K562 (cell line): Measurements from ENCODE around the gene ANO7. TPM values are rescaled to one million over a fixed set of nuclear protein-coding genes. Genes with fewer than 3 reads are reported as not detected.

ENCODE experiments used
- CEBPG ChIP-seq, 3 experiments: fragments of 200-800 bp in 1 of 3; sonication (Bioruptor generic) in 1 of 3; sonication (generic) in 1 of 3; formaldehyde crosslinking in 1 of 3; IDR thresholded peaks in 2 of 3; conservative IDR thresholded peaks in 1 of 3; 2 replicates each; pipeline versions ENCODE4 v1.6.1 to v1.8.0; 2016 to 2022; ENCODE audit warnings: missing compliant biosample characterization in 2 of 3, missing genetic modification characterization in 2 of 3, mild to moderate bottlenecking in 1 of 3, missing genetic modification reagents in 1 of 3
- DACH1 ChIP-seq: fragments of 450-650 bp; IDR thresholded peaks from 2 replicates; pipeline ENCODE4 v1.6.1; 2018; ENCODE audit not compliant: partially characterized antibody
- ETV1 ChIP-seq: fragments of 450-650 bp; conservative IDR thresholded peaks from 2 replicates; pipeline ENCODE4 v1.6.1; 2016; ENCODE audit warnings: missing genetic modification characterization, control low read depth, low read depth, missing compliant biosample characterization
- GABPA ChIP-seq: fragments of 200-800 bp; sonication (Bioruptor generic); conservative IDR thresholded peaks from 2 replicates; pipeline ENCODE4 v1.6.1; 2016; ENCODE audit warnings: low read depth, missing genetic modification characterization, missing compliant biosample characterization
- GABPB2 ChIP-seq: fragments of 250-450 bp; sonication (Bioruptor Pico); conservative IDR thresholded peaks from 2 replicates; pipeline ENCODE4 v1.5.1; 2021; ENCODE audit warnings: mild to moderate bottlenecking
- GTF2F1 ChIP-seq: IDR thresholded peaks from 2 replicates; pipeline ENCODE4 v1.6.1; 2011; ENCODE audit warnings: low read depth, low read length, improper control_type of control experiment
- HDAC1 ChIP-seq, 2 experiments: fragments of 450-650 bp; IDR thresholded peaks; 2 replicates each; pipeline ENCODE4 v1.6.1; 2016 to 2017; ENCODE audit warnings: inconsistent platforms in 1 of 2, mild to moderate bottlenecking in 1 of 2, moderate library complexity in 1 of 2
- IRF2 ChIP-seq: sonication (generic); formaldehyde crosslinking; IDR thresholded peaks from 2 replicates; pipeline ENCODE4 v1.8.1; 2022; ENCODE audit warnings: mild to moderate bottlenecking, missing genetic modification reagents
- MTA1 ChIP-seq: fragments of 450-650 bp; IDR thresholded peaks from 2 replicates; pipeline ENCODE4 v1.6.1; 2017; ENCODE audit warnings: borderline replicate concordance
- MYNN ChIP-seq, 2 experiments: sonication (generic); formaldehyde crosslinking in 1 of 2; IDR thresholded peaks; 2 replicates each; pipeline versions ENCODE4 v1.5.0 to v1.6.1; 2016 to 2020; ENCODE audit warnings: antibody characterized with exemption in 1 of 2, missing genetic modification reagents in 1 of 2
- PHF8 ChIP-seq: fragments of 200-600 bp; sonication (generic); IDR thresholded peaks from 2 replicates; pipeline ENCODE4 v1.6.1; 2012; ENCODE audit warnings: mixed run types, mild to moderate bottlenecking, inconsistent platforms, low read length, moderate library complexity, borderline replicate concordance
- PTRF ChIP-seq: fragments of 450-650 bp; IDR thresholded peaks from 2 replicates; pipeline ENCODE4 v1.6.1; 2016; ENCODE audit warnings: mild to moderate bottlenecking, missing genetic modification characterization, missing compliant biosample characterization
- SAFB ChIP-seq: fragments of 200-400 bp; formaldehyde crosslinking; IDR thresholded peaks from 2 replicates; pipeline ENCODE4 v1.6.1; 2017; ENCODE audit warnings: low read depth, low read length, borderline replicate concordance
- TBL1XR1 ChIP-seq, 2 experiments: IDR thresholded peaks; 2 replicates each; pipeline ENCODE4 v1.6.1; 2012; ENCODE audit warnings: improper control_type of control experiment in 2 of 2, low read length in 2 of 2, mild to moderate bottlenecking in 1 of 2
- TCF7 ChIP-seq: sonication (generic); IDR thresholded peaks from 2 replicates; pipeline ENCODE4 v1.6.1; 2016; ENCODE audit warnings: antibody characterized with exemption, borderline replicate concordance
- ZEB2 ChIP-seq: fragments of 450-650 bp; IDR thresholded peaks from 2 replicates; pipeline ENCODE4 v1.6.1; 2016
- polyA plus RNA-seq, 8 experiments: library from polyadenylated mRNA; depleted of rRNA in 4 of 8; stranded (reverse) in 5 of 8; unstranded in 3 of 8; fragments of >200 nt; fragmentation: Nextera tagmentation in 2 of 8; fragmentation: Illumina TruSeq in 1 of 8; extraction: Ambion mirVana in 2 of 8; extraction: Trizol in 1 of 8; gene quantifications; 2 replicates each; pipeline versions ENCODE4 v1.2.1 to v1.2.3, GENCODE V29; 2011 to 2014; ENCODE audit warnings: inconsistent platforms in 1 of 8, missing spikeins in 1 of 8
- total RNA-seq, 7 experiments: library from RNA; depleted of rRNA in 6 of 7; stranded (reverse); fragments of >200 nt in 6 of 7; fragmentation: Illumina TruSeq in 2 of 7; extraction: Trizol in 2 of 7; gene quantifications; 2 replicates each; pipeline versions ENCODE4 v1.2.1 to v1.2.3, GENCODE V29; 2011 to 2021; ENCODE audit warnings: low replicate concordance in 1 of 7
- TF ChIP-seq, protein P1 (sequence below): fragments of 150-350 bp; conservative IDR thresholded peaks from 2 replicates; pipeline ENCODE4 v1.6.1; 2014; ENCODE audit warnings: low read length
- TF ChIP-seq, protein P2 (sequence below): fragments of 450-650 bp; IDR thresholded peaks from 2 replicates; pipeline ENCODE4 v1.6.1; 2016
- TF ChIP-seq, protein P3 (sequence below): IDR thresholded peaks from 2 replicates; pipeline ENCODE4 v1.6.1; 2012; ENCODE audit warnings: low read depth, low read length, improper control_type of control experiment, borderline replicate concordance
- TF ChIP-seq, protein P4 (sequence below): fragments of 250-450 bp; sonication (Bioruptor Pico); IDR thresholded peaks from 2 replicates; pipeline ENCODE4 v1.5.0; 2020; ENCODE audit warnings: mild to moderate bottlenecking, borderline replicate concordance

Gene ANO7
- total and polyA plus RNA-seq, 9 of the 15 experiments (the other 6 are each of a cell fraction or from before 2014, with no cell fraction given), result 0.28 to 5.1 (median 1.1) TPM

DNA sequence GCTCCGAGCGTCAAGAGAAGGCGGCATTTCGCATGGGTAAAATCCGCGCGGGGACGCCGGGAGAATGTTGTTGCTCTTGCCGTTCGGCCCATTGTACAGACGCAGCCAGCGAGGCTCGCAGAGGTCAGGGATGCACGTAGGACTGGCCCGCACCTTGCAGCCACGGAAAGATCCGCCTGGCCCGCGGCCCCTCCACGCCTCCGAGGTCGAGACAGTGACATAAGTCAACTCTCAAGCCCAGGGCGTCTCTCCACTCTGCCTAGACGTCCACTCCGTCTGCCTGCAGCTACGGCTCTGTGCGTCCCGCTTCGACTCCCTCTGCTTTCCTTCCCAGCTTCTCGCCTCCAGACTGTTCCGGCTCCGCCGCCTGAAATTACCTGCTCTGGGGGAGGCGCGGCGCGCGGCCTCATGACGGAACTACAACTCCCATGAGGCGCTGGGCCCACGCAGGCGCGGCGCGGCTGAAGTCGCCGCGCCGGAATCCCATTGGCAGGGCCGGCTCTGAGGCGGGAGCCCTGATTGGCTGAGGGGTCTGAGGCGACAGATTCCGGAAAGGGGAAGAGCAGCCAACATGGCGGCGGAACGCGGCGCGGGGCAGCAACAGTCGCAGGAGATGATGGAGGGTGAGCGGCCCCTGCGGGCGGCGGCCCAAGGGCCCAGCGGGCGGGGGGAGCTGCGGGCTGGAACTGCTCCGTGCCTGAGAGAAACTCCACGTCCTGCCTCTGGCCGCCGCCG lies 38.4 kb upstream of the ANO7 start, which contains the start of gene PPP1R7 (continued):
- TF ChIP-seq PHF8 (peak; percentile 83; the same call in 1 of the 2 replicates), SAFB (no peak), ZEB2 (no peak), GABPB2 (CRISPR knock-in tag) (no peak), GTF2F1 (no peak), GABPA (tag) (peak; percentile 70), TCF7 (no peak), MTA1 (peak; percentile 88), DACH1 (peak; percentile 16), TBL1XR1 (IDR thresholded peaks at IDR 0.05; ENCODE audit: low read length in 2 of 2) (no peak), HDAC1 (IDR thresholded peaks at IDR 0.05) (peak in 1 of 2 experiments; percentile 55; a peak in 2 of 4 replicates), IRF2 (CRISPR knock-in tag) (no peak), MYNN (IDR thresholded peaks at IDR 0.05) (no peak), MYNN (CRISPR knock-in tag; IDR thresholded peaks at IDR 0.05) (no peak), ETV1 (tag) (no peak), PTRF (tag) (no peak), CEBPG (CRISPR knock-in tag; IDR thresholded peaks at IDR 0.05) (no peak), CEBPG (tag; conservative IDR thresholded peaks at IDR 0.05 in 1 of 2, IDR thresholded peaks at IDR 0.05 in 1 of 2) (no peak)
- TF ChIP-seq, protein P1, sequence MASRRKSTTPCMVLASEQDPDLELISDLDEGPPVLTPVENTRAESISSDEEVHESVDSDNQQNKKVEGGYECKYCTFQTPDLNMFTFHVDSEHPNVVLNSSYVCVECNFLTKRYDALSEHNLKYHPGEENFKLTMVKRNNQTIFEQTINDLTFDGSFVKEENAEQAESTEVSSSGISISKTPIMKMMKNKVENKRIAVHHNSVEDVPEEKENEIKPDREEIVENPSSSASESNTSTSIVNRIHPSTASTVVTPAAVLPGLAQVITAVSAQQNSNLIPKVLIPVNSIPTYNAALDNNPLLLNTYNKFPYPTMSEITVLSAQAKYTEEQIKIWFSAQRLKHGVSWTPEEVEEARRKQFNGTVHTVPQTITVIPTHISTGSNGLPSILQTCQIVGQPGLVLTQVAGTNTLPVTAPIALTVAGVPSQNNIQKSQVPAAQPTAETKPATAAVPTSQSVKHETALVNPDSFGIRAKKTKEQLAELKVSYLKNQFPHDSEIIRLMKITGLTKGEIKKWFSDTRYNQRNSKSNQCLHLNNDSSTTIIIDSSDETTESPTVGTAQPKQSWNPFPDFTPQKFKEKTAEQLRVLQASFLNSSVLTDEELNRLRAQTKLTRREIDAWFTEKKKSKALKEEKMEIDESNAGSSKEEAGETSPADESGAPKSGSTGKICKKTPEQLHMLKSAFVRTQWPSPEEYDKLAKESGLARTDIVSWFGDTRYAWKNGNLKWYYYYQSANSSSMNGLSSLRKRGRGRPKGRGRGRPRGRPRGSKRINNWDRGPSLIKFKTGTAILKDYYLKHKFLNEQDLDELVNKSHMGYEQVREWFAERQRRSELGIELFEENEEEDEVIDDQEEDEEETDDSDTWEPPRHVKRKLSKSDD, result no peak
- TF ChIP-seq, protein P2, sequence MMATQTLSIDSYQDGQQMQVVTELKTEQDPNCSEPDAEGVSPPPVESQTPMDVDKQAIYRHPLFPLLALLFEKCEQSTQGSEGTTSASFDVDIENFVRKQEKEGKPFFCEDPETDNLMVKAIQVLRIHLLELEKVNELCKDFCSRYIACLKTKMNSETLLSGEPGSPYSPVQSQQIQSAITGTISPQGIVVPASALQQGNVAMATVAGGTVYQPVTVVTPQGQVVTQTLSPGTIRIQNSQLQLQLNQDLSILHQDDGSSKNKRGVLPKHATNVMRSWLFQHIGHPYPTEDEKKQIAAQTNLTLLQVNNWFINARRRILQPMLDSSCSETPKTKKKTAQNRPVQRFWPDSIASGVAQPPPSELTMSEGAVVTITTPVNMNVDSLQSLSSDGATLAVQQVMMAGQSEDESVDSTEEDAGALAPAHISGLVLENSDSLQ, result no peak; the same call in 1 of the 2 replicates
- TF ChIP-seq, protein P3, sequence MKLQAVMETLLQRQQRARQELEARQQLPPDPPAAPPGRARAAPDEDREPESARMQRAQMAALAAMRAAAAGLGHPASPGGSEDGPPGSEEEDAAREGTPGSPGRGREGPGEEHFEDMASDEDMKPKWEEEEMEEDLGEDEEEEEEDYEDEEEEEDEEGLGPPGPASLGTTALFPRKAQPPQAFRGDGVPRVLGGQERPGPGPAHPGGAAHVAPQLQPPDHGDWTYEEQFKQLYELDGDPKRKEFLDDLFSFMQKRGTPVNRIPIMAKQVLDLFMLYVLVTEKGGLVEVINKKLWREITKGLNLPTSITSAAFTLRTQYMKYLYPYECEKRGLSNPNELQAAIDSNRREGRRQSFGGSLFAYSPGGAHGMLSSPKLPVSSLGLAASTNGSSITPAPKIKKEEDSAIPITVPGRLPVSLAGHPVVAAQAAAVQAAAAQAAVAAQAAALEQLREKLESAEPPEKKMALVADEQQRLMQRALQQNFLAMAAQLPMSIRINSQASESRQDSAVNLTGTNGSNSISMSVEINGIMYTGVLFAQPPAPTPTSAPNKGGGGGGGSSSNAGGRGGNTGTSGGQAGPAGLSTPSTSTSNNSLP, result no peak
- TF ChIP-seq, protein P4, sequence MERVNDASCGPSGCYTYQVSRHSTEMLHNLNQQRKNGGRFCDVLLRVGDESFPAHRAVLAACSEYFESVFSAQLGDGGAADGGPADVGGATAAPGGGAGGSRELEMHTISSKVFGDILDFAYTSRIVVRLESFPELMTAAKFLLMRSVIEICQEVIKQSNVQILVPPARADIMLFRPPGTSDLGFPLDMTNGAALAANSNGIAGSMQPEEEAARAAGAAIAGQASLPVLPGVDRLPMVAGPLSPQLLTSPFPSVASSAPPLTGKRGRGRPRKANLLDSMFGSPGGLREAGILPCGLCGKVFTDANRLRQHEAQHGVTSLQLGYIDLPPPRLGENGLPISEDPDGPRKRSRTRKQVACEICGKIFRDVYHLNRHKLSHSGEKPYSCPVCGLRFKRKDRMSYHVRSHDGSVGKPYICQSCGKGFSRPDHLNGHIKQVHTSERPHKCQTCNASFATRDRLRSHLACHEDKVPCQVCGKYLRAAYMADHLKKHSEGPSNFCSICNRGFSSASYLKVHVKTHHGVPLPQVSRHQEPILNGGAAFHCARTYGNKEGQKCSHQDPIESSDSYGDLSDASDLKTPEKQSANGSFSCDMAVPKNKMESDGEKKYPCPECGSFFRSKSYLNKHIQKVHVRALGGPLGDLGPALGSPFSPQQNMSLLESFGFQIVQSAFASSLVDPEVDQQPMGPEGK (CRISPR knock-in tag), result no peak
